HFF-Myc (cell line): ENCODE results near the gene EZR.
"Not testable (repeated sequence)": the region's sequence is repeated elsewhere in the genome, so short reads cannot be mapped to it uniquely, and the experiment has no call there.

Source experiments
- DNase-seq: peaks from one replicate; pipeline ENCODE4 v3.0.0-alpha.2; 2011; ENCODE audit warnings: low read depth; ENCODE audit errors: extremely low read depth
- H3K4me3 ChIP-seq: replicated peaks from 2 replicates; pipeline ENCODE4 v1.5.1; 2011; ENCODE audit warnings: low read depth, mild to moderate bottlenecking, control low read depth, low read length
- CTCF ChIP-seq: IDR thresholded peaks from 2 replicates; pipeline ENCODE4 v1.5.1; 2012; ENCODE audit warnings: mild to moderate bottlenecking, low read depth, low read length, control low read depth; ENCODE audit errors: missing control alignments

The EZR gene

GRCh38 chr6:158795516-158795915 is 23.7 kb downstream of the EZR start:
- no peak for TF ChIP-seq CTCF
- DNase-seq, result no peak
- no peak overlapping the region for H3K4me3 ChIP-seq

GRCh38 chr6:158793432-158793831 is 25.7 kb downstream of the EZR start:
- peak; percentile 59 for TF ChIP-seq CTCF
- no peak for DNase-seq
- H3K4me3 ChIP-seq, result no peak overlapping the region

- not testable (repeated sequence) for H3K4me3 ChIP-seq, DNase-seq
Observed at GRCh38 chr6:158792505-158792904, 26.7 kb downstream of the EZR start.

GRCh38 chr6:158791274-158791855 is 27.8 kb downstream of the EZR start:
- TF ChIP-seq CTCF, result no peak
- H3K4me3 ChIP-seq, result no peak overlapping the region
- no peak for DNase-seq

- no peak for TF ChIP-seq CTCF
- DNase-seq, result no peak
- H3K4me3 ChIP-seq, result no peak overlapping the region
Observed at GRCh38 chr6:158789115-158789917, 29.9 kb downstream of the EZR start.

- no peak for DNase-seq
- no peak for TF ChIP-seq CTCF
- H3K4me3 ChIP-seq, result no peak overlapping the region
Observed at GRCh38 chr6:158787395-158787794, 31.8 kb downstream of the EZR start.

GRCh38 chr6:158786645-158787304 is 32.4 kb downstream of the EZR start:
- TF ChIP-seq CTCF, result no peak
- H3K4me3 ChIP-seq, result no peak overlapping the region
- no peak for DNase-seq
